Smooth muscle cell (in vitro differentiated cells): ENCODE data around the gene DNER. TPM values are rescaled to one million over a fixed set of nuclear protein-coding genes. Genes with fewer than 3 reads are reported as not detected.

ENCODE experiments used
- DNase-seq: peaks from one replicate; lab custom pipeline; 2025; ENCODE audit not compliant: unreplicated experiment; lab: John Stamatoyannopoulos, UW
- H2AFZ ChIP-seq: fragments of 200-600 bp; sonication (generic); 2 replicates; pipeline ENCODE4 v1.6.0; 2016; ENCODE audit warnings: antibody characterized with exemption, low read depth, mild to moderate bottlenecking
- H3F3A ChIP-seq: fragments of 200-600 bp; sonication (generic); 2 replicates; pipeline ENCODE4 v1.6.0; 2017; ENCODE audit warnings: antibody characterized with exemption, low read depth
- H3K27ac ChIP-seq: fragments of 200-600 bp; sonication (generic); 2 replicates; pipeline ENCODE4 v1.5.1; 2016; ENCODE audit warnings: low read depth, mild to moderate bottlenecking
- H3K27me3 ChIP-seq: fragments of 200-600 bp; sonication (generic); 2 replicates; pipeline ENCODE4 v1.6.1; 2016; ENCODE audit warnings: low read depth, mild to moderate bottlenecking
- H3K36me3 ChIP-seq: fragments of 200-600 bp; sonication (generic); 2 replicates; pipeline ENCODE4 v1.5.1; 2016; ENCODE audit warnings: low read depth
- H3K4me1 ChIP-seq: fragments of 200-600 bp; sonication (generic); 2 replicates; pipeline ENCODE4 v1.5.1; 2016; ENCODE audit warnings: low read depth
- H3K4me2 ChIP-seq: fragments of 200-600 bp; sonication (generic); 2 replicates; pipeline ENCODE4 v1.6.0; 2016; ENCODE audit warnings: mild to moderate bottlenecking
- H3K4me3 ChIP-seq: fragments of 200-600 bp; sonication (generic); 2 replicates; pipeline ENCODE4 v1.5.1; 2016; ENCODE audit warnings: mild to moderate bottlenecking
- H3K79me2 ChIP-seq: fragments of 200-600 bp; sonication (generic); 2 replicates; pipeline ENCODE4 v1.6.0; 2016; ENCODE audit warnings: low read depth, mild to moderate bottlenecking
- H3K9ac ChIP-seq: fragments of 200-600 bp; sonication (generic); 2 replicates; pipeline ENCODE4 v1.6.0; 2016; ENCODE audit warnings: low read depth
- H3K9me3 ChIP-seq: fragments of 200-600 bp; sonication (generic); replicated peaks from 2 replicates; pipeline ENCODE4 v1.5.1; 2016; ENCODE audit warnings: low read depth
- H4K20me1 ChIP-seq: fragments of 200-600 bp; sonication (generic); 2 replicates; pipeline ENCODE4 v1.6.0; 2016; ENCODE audit warnings: low read depth
- WGBS: methylation state at CpG from one replicate; pipeline ENCODE4 v1.1.7; 2016; ENCODE audit warnings: low lambda C conversion rate; 5-methylcytosine and 5-hydroxymethylcytosine counted together
- polyA plus RNA-seq: library from polyadenylated mRNA; unstranded; fragments of >200 nt; fragmentation: Nextera tagmentation; extraction: Ambion mirVana; gene quantifications from 2 replicates; pipeline ENCODE4 v1.2.1, GENCODE V29; 2016
- total RNA-seq: library from RNA; depleted of rRNA; stranded (reverse); fragments of >200 nt; gene quantifications from 2 replicates; pipeline ENCODE4 v1.2.3, GENCODE V29; 2014
- TF ChIP-seq, protein P1 (sequence below): fragments of 200-600 bp; sonication (generic); IDR thresholded peaks from 2 replicates; pipeline ENCODE4 v1.5.1; 2017; ENCODE audit warnings: borderline replicate concordance, mild to moderate bottlenecking, antibody characterized with exemption; ENCODE audit not compliant: insufficient read depth, poor library complexity, severe bottlenecking

The DNER gene
- total and polyA plus RNA-seq, 2 experiments from 2014 or later: 0.31 to 0.61 TPM

DNA sequence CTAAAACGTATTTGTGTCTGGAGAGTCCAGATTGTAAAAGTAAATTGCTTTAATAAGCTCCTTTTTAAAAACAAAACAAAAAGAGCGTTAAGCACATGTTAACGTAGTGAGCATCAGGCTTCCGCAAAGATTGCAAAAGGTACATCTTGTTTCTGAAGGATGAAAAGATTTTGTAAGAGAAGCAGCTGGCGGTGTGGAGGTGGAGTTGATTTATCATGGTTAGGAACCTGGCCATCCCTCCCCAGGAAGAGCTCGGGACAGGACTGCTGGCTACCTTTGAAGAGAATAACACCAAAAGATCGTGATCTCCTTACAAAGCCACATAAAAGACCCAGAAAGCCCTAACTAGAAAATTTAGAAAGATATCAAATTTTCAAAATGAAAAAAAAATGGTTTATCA is 132.2 kb downstream of the DNER start:
- H3K9me3 ChIP-seq: no peaks in the 10 kb centered on the region
- H3K4me2 ChIP-seq: no peak overlapping the region
- H3K9ac ChIP-seq: no peak overlapping the region
- H3K4me1 ChIP-seq: no peaks in the 10 kb centered on the region
- no peaks in the 10 kb centered on the region for H3K36me3 ChIP-seq
- H3K79me2 ChIP-seq: no peaks in the 10 kb centered on the region
- TF ChIP-seq, protein P1, sequence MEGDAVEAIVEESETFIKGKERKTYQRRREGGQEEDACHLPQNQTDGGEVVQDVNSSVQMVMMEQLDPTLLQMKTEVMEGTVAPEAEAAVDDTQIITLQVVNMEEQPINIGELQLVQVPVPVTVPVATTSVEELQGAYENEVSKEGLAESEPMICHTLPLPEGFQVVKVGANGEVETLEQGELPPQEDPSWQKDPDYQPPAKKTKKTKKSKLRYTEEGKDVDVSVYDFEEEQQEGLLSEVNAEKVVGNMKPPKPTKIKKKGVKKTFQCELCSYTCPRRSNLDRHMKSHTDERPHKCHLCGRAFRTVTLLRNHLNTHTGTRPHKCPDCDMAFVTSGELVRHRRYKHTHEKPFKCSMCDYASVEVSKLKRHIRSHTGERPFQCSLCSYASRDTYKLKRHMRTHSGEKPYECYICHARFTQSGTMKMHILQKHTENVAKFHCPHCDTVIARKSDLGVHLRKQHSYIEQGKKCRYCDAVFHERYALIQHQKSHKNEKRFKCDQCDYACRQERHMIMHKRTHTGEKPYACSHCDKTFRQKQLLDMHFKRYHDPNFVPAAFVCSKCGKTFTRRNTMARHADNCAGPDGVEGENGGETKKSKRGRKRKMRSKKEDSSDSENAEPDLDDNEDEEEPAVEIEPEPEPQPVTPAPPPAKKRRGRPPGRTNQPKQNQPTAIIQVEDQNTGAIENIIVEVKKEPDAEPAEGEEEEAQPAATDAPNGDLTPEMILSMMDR: no peak
- no peaks in the 10 kb centered on the region for H3K27me3 ChIP-seq
- H3K4me3 ChIP-seq: no peak overlapping the region
- no peaks in the 10 kb centered on the region for H4K20me1 ChIP-seq
- DNase-seq: no peak
- 82% methylated on average over 7 of the region's 7 CpGs for WGBS
- H3K27ac ChIP-seq: no peak overlapping the region
- no peaks in the 10 kb centered on the region for H3F3A ChIP-seq
- H2AFZ ChIP-seq: peak overlapping the region; percentile 49

DNA sequence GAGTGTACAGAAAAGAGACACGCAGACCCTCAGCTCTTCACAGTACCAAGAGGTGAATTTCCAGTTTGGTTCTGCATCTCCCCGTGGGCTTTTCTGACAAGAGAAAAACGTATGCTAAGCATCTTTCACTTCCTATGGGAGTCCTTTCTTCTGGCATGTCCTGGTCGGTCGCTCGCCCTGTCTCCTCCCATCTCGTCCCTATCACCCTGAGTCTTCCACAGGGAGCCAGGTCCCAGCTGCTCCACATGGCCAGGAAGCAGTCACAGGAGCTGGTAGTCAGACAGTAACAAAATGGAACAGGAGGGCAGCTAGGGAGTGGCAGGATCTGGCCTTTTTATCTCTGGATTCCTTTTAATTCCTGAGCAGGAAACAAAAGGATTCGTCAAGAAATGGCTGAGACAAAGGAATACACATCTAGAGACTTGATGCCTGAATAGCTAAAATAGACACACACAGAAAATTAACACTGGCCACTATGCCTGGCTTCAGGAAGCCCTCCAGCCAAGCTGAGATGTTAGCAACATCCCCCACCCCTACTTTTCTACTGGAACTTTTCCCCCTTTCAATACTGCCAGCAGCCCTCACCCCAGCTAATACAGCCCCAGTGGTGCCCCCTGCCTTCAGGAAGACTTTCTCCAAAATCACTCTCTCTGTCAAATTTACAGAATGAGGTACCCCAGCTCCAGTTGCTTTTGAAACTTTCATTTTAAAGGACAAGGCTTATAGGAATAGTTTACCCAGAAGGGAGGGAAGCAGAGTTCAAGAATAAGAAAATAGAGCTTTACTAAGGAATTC is 136.1 kb downstream of the DNER start:
- Histone ChIP-seq H2AFZ (no peak overlapping the region), H3K27ac (no peak overlapping the region), H3K36me3 (no peaks in the 10 kb centered on the region), H3K9me3 (no peaks in the 10 kb centered on the region), H3F3A (no peaks in the 10 kb centered on the region), H3K27me3 (no peaks in the 10 kb centered on the region), H3K9ac (no peak overlapping the region), H3K79me2 (no peaks in the 10 kb centered on the region), H4K20me1 (no peaks in the 10 kb centered on the region), H3K4me1 (no peaks in the 10 kb centered on the region), H3K4me2 (no peak overlapping the region), H3K4me3 (no peak overlapping the region)
- WGBS: 67% methylated on average over 8 of the region's 8 CpGs
- TF ChIP-seq, protein P1: no peak
- DNase-seq: no peak

DNA sequence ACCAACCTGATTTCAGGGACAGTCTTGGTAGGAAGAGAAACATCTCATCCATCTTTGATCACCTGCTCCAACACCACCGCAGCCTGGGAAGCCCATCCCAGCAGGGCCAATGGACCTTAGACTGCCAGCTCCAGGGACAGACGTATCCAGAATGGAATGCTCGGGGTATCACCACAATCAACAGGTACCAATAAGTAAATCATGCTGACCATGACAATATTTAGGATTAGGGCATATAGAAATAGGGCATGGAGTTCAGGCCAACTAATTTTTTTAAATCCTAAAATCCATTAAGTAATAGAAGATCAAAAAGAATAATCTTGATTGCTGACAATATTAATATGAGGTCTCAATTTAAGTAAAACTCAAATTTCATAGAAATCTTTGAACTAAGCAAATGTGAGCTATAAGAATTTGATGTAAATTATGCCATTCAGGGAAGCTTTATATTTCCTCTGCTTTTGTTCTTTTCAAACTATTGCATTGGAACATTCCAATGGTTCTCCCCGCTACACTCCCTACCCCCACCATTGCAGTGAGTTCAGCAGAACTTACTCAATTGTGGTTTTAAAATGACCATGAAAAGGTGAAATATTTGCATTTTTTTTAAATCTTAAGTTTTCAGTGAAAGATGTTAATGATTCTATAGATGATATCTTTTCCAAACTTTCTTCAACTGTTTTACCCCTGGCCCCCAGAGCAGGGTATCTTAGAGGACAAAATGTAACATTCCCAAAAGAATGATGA is 138.6 kb downstream of the DNER start:
- no peak for DNase-seq
- no peaks in the 10 kb centered on the region for H3K27me3 ChIP-seq
- no peaks in the 10 kb centered on the region for H3K79me2 ChIP-seq
- TF ChIP-seq, protein P1: no peak
- H4K20me1 ChIP-seq: no peaks in the 10 kb centered on the region
- H3K27ac ChIP-seq: no peak overlapping the region
- no peak overlapping the region for H3K4me2 ChIP-seq
- H3K36me3 ChIP-seq: no peaks in the 10 kb centered on the region
- H3F3A ChIP-seq: no peaks in the 10 kb centered on the region
- H2AFZ ChIP-seq: no peak overlapping the region
- 96% methylated on average over 4 of the region's 4 CpGs for WGBS
- H3K4me1 ChIP-seq: no peaks in the 10 kb centered on the region
- H3K9me3 ChIP-seq: no peaks in the 10 kb centered on the region
- no peak overlapping the region for H3K9ac ChIP-seq
- H3K4me3 ChIP-seq: no peak overlapping the region
